Rectal smooth muscle tissue (tissue), 1 donor: ENCODE results near the gene GPR180.
"Not testable (repeated sequence)": the region's sequence is repeated elsewhere in the genome, so short reads cannot be mapped to it uniquely, and the experiment has no call there.

ENCODE experiments used
- H3K27ac ChIP-seq: one replicate; pipeline ENCODE4 v1.7.0; 2013; ENCODE audit warnings: low read depth, low read length, inconsistent platforms
- H3K27me3 ChIP-seq: one replicate; pipeline ENCODE4 v1.7.0; 2013; ENCODE audit warnings: low read length; ENCODE audit not compliant: control insufficient read depth, insufficient read depth
- H3K36me3 ChIP-seq: one replicate; pipeline ENCODE4 v1.7.0; 2013; ENCODE audit warnings: low read length; ENCODE audit not compliant: control insufficient read depth, insufficient read depth
- H3K4me1 ChIP-seq: one replicate; pipeline ENCODE4 v1.7.0; 2013; ENCODE audit warnings: low read length; ENCODE audit not compliant: control insufficient read depth, insufficient read depth
- H3K4me3 ChIP-seq: one replicate; pipeline ENCODE4 v1.7.0; 2013; ENCODE audit warnings: low read length
- H3K9ac ChIP-seq: one replicate; pipeline ENCODE4 v1.7.0; 2013; ENCODE audit warnings: low read length

GPR180 gene

GRCh38 chr13:94632226-94632980, 30.7 kb downstream of the GPR180 start:
- no peak overlapping the region for H3K9ac ChIP-seq
- no peaks in the 10 kb centered on the region for H3K36me3 ChIP-seq
- H3K4me3 ChIP-seq, result no peak overlapping the region
- no peaks in the 10 kb centered on the region for H3K27me3 ChIP-seq
- no peaks in the 10 kb centered on the region for H3K4me1 ChIP-seq
- no peak overlapping the region for H3K27ac ChIP-seq

- not testable (repeated sequence) for H3K27ac ChIP-seq, H3K36me3 ChIP-seq, H3K4me3 ChIP-seq, H3K4me1 ChIP-seq, H3K9ac ChIP-seq, H3K27me3 ChIP-seq
These were observed 34.4 kb downstream of the GPR180 start for GRCh38 chr13:94636096-94636495.

- Histone ChIP-seq H3K4me3 (no peak overlapping the region), H3K4me1 (peaks cover 4% of the 10 kb centered on the region), H3K27me3 (no peaks in the 10 kb centered on the region), H3K36me3 (no peaks in the 10 kb centered on the region), H3K27ac (no peak overlapping the region), H3K9ac (no peak overlapping the region)
These were observed 35.4 kb downstream of the GPR180 start for GRCh38 chr13:94636942-94637578.

GRCh38 chr13:94637677-94638076, 36.0 kb downstream of the GPR180 start:
- H3K4me3 ChIP-seq, H3K27ac ChIP-seq, H3K27me3 ChIP-seq, H3K36me3 ChIP-seq, H3K9ac ChIP-seq, H3K4me1 ChIP-seq: not testable (repeated sequence)

GRCh38 chr13:94640721-94641120, 39.1 kb downstream of the GPR180 start:
- H3K27me3 ChIP-seq, result no peaks in the 10 kb centered on the region
- H3K4me1 ChIP-seq, result peaks cover 4% of the 10 kb centered on the region
- no peaks in the 10 kb centered on the region for H3K36me3 ChIP-seq
- H3K4me3 ChIP-seq, result no peak overlapping the region
- no peak overlapping the region for H3K9ac ChIP-seq
- H3K27ac ChIP-seq, result no peak overlapping the region

GRCh38 chr13:94641409-94641941, 39.8 kb downstream of the GPR180 start:
- no peaks in the 10 kb centered on the region for H3K27me3 ChIP-seq
- peaks cover 4% of the 10 kb centered on the region for H3K4me1 ChIP-seq
- H3K4me3 ChIP-seq, result no peak overlapping the region
- H3K36me3 ChIP-seq, result no peaks in the 10 kb centered on the region
- H3K27ac ChIP-seq, result no peak overlapping the region
- no peak overlapping the region for H3K9ac ChIP-seq

GRCh38 chr13:94646904-94647303, 45.2 kb downstream of the GPR180 start:
- Histone ChIP-seq H3K4me1 (no peaks in the 10 kb centered on the region), H3K27ac (no peak overlapping the region), H3K9ac (no peak overlapping the region), H3K4me3 (no peak overlapping the region), H3K36me3 (no peaks in the 10 kb centered on the region), H3K27me3 (no peaks in the 10 kb centered on the region)

GRCh38 chr13:94656176-94656575, 54.5 kb downstream of the GPR180 start:
- H3K36me3 ChIP-seq, result no peaks in the 10 kb centered on the region
- no peak overlapping the region for H3K4me3 ChIP-seq
- H3K4me1 ChIP-seq, result no peaks in the 10 kb centered on the region
- no peak overlapping the region for H3K27ac ChIP-seq
- no peak overlapping the region for H3K9ac ChIP-seq
- H3K27me3 ChIP-seq, result no peaks in the 10 kb centered on the region

GRCh38 chr13:94656766-94657165, 55.1 kb downstream of the GPR180 start:
- Histone ChIP-seq H3K27ac (no peak overlapping the region), H3K4me3 (no peak overlapping the region), H3K36me3 (no peaks in the 10 kb centered on the region), H3K27me3 (no peaks in the 10 kb centered on the region), H3K9ac (no peak overlapping the region), H3K4me1 (no peaks in the 10 kb centered on the region)

GRCh38 chr13:94657167-94657566, 55.5 kb downstream of the GPR180 start:
- no peaks in the 10 kb centered on the region for H3K36me3 ChIP-seq
- H3K4me1 ChIP-seq, result no peaks in the 10 kb centered on the region
- no peak overlapping the region for H3K4me3 ChIP-seq
- H3K27me3 ChIP-seq, result no peaks in the 10 kb centered on the region
- no peak overlapping the region for H3K27ac ChIP-seq
- H3K9ac ChIP-seq, result no peak overlapping the region

GRCh38 chr13:94658926-94659597, 57.4 kb downstream of the GPR180 start:
- H3K4me1 ChIP-seq, result no peaks in the 10 kb centered on the region
- H3K9ac ChIP-seq, result no peak overlapping the region
- H3K4me3 ChIP-seq, result no peak overlapping the region
- no peaks in the 10 kb centered on the region for H3K27me3 ChIP-seq
- H3K36me3 ChIP-seq, result no peaks in the 10 kb centered on the region
- H3K27ac ChIP-seq, result no peak overlapping the region

GRCh38 chr13:94659598-94659946, 57.9 kb downstream of the GPR180 start:
- Histone ChIP-seq H3K36me3 (no peaks in the 10 kb centered on the region), H3K4me3 (no peak overlapping the region), H3K9ac (no peak overlapping the region), H3K27ac (no peak overlapping the region), H3K4me1 (no peaks in the 10 kb centered on the region), H3K27me3 (no peaks in the 10 kb centered on the region)
